ENCODE results near the gene CDH11.

Gene CDH11

DNA sequence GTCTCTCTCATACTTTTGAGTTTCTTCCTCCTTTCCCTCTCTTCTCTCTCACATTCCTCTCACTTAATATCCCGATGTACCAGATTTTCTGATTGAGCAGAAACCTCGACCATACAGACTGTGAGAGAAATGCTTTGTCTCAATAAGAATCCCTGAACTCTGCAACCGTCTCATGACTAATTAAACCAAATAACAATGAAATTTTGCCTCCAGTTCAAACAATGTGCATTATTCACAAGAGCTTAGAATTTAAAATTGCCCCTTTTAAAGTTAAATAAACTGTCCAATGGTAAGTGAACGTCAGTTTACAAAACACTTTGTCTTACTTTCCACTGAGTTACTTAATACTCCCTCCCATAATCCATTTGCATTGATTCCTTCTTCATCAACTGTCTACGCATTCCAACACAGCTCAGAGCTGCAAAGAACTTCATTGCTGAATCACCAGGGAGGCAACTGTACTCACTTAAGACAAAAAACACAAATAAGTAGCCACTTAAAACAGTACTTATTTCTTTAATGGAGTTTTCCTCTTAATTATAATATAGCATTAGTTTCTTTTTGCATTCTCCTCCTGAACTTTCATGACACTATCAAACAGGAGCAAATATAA lies 4.9 kb downstream of the CDH11 start:
- DNase-seq: peak; percentile 66

DNA sequence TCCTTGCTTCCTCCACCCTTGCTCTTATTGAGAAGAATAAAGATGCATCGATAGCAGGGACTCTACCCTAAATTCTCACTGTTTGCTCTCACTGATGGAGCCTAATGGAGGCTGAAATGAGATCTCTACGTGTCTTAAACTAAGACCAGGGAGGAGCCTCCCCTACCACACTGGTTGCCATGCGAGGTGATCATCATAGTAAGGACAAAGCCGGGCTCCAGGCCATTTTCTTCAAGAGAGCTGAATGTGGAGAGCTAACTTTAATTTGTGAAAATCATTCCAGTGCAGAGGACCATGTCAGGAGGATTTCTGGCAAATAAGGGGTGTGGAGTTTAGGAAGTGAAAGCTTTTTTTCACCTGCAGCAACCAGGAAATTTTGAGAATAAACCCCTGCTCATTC lies 5.6 kb downstream of the CDH11 start:
- no peak for DNase-seq

DNA sequence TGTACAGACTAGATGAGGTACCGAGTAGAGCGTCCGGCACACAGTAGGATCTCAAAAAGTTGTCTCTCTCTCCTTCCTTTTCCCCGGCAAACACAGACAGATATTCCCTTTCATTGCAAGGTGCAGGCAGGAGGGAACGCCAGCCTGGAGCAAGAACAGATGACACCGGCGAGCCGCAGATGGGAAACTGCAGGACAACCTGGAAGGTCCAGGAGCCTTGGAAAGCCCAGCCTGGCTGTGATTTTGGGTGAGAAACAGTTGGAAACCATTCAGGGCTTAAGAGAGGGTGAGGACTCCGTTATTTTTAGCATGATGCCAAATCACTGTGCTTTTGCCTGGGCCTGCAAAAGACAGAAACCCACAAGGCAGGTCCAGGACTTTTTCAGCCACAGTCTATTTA lies 7.3 kb downstream of the CDH11 start:
- DNase-seq: no peak

DNA sequence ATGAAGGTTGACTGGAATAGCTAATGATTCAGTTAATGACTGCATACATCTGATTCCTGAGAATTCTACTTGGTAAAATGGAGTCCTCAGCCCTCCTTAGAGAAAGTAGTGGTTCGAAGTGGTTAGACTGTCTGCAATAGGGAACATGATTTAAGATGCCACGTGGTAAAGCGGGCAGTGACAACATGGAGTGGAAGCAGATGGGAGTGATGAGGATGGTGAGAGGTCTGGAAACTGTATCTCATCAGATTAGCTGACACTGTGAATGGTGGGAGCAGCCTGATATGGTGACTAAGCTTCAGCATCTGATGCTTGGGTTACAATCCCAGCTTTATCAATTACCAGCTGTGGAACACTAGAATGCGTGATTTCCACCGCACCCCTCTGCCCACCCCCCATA lies 8.4 kb downstream of the CDH11 start:
- DNase-seq: no peak

DNA sequence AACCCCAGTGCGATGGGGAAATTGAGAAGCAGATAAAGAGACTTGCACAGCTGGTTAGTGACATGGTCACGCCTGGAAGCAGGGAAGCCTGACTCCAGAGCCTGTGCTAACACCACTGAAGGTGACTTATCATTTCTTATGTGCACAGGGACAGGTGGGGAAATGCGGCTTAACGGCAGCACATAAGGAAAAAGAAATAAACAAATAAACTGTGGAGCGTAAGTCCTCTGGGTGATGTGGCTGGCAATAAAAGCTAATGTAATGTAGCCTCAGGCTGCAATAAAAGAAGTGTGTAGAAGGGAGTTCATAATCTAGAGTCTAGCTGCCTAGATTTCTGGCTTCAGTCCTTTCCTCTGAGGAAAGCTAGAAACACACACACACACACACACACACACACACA lies 10.6 kb downstream of the CDH11 start:
- no peak for DNase-seq

DNA sequence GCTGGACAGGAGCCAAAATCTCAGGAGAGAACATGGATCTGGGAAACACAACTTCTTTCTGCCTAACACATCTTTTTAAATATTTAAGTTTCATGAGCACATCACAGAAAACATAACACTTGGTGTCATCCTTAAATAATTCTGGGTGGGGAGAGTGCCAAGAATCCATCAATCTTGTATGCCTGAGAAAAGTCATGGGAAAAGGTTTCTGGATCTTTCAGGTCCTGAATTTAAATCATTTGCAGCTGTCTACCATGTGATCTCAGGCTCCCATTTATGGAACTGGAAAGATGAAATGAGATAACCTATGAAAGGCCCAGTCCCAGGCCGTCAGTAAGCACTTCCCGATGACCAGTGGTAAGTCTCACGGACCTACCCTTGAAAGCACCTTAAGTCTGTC lies 15.1 kb downstream of the CDH11 start:
- peak; percentile 90 for DNase-seq

DNA sequence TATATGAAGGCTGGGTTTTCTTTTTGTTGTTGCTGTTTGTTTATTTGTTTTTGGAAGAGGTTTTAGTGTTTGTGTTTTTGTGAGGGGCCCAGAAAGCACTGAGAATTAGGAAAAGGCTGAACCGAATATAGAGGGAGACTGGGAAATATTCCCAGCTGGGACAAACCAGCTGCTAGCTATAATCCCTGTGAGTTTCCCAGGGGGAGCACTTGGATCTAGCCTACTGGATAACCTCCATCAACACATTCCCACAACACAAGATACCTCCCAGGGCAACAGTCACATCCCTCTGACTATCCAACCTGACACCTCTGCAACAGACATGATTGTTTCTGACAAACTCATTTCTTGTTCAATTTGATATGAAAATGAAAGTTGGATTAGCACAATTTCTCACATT lies 16.7 kb downstream of the CDH11 start:
- no peak for DNase-seq

DNA sequence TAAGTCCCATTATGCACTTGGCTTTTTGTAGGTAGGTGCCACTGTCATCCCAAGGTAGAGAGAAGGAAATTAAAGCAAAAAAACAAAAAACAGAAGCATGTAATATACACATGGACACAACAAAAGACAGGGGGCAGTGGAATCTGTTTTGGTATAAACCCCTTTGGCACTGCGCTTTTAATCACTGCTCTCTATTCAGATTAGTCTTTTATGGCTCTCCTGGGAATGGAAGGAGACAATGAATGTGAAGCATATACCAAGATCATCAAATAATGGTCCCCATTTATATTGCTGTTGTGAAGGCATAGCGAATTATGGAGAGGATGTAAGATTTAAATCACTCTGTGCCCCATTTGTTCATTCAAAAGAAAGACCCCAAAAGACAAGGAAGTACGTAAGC lies 17.4 kb downstream of the CDH11 start:
- DNase-seq: no peak

DNA sequence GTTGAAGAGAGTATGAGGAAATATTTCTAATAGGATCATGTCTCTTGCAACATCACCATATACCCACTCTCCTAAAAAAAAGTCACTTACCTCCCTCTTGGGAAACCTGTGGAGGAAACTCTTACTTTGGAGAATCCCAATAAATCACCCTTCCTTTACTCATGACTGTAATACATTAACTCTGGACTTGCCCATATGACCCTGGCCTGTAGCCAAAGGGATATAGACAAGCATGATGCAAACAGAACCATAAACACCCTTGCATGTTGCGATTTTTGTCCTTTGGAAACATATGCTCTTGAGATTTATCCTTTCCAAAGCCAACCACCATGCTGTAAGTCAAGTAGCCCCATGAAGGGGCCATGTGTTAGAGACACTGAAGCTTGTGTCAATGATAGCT lies 19.5 kb downstream of the CDH11 start:
- no peak for DNase-seq

DNA sequence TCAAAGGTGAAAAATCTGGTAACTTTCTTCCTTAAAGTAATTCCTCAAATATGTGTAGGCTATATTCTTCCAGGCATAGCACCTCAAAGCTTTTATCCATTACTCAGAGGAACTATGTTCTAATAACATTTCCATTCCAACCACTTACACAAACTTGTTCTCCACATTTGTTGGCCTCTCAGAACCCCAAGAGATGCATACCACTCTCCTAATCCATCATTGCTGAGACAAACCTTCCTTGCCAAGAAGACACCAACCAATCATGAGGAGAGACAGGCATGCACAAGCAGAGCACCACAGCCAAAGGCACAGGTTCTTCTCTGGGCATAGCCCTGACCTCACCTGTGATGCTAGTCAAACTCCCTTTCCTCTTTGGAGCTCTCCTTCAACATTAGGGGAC lies 20.9 kb downstream of the CDH11 start:
- DNase-seq: no peak

DNA sequence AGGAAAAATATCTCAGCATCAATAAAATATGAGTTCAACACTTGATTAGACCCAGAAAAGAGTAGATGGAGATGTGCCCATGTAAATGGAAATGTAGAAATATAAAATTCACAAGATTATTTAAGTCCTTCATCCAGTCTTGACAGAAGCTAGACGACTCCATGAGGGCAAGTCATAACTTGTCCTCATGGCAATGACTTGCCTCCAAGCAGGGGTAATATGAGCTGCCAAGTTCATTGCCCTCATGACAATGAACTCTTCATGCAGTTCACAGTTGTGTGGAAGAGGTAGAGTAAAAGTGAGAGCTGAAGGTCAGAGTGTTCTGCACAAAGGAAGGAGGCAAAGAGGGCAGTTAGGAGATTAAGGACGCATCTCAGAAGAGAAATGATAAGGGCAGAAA lies 22.3 kb downstream of the CDH11 start:
- no peak for DNase-seq

DNA sequence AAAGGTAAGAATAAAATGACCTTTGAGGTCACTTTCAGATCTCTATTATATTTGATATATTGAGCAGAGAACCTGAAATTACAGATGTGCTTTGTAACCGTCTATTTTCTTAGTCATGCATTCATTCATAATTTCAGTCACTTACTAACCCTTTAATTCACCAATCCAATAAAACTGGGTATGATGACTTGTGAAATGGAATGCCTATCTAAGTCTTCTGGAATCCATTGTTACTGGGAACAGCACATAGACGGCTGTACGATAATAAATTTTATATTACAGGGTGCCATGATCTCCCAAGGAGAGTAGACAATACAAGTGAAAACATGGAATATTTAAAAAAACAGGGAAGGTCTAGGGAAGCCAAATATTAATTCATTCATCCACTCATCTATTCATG lies 22.9 kb downstream of the CDH11 start:
- peak; percentile 58 for DNase-seq

DNA sequence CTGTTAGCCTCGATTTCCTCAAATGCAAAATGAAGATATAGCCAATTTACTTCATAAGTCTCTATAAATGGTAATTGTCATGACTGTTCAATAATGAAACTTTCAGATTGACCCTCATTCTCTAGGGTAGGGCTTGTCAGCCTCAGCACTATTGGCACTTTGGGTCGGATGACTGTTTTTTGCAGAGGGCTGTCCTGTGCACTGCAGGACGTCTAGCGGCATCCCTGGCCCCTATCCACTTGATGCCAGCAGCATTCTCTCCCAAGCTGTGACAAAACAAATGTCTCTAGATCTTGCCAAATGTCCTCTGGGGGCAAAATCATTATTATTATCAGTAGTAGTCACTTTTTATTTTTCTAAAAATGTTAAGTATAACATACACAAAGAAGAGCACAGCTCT lies 24.6 kb downstream of the CDH11 start:
- no peak for DNase-seq

DNA sequence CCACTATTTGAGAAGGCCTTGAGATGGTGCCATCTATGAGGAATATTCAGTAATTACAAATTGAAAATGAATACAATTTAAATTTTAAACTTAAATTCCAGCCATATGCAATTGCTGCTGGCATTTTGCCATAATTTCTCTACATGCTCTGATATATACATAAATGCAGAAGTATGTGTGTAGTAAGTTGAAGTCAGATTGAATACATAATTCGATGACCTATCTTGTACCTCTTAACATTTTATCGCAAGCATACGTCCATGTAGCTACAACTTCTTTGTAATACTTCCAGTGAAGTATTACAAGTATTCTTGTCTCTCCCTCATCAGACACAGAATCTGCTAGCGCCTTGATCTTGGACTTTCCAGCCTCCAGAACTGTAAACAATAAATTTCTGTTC lies 26.0 kb downstream of the CDH11 start:
- no peak for DNase-seq

DNA sequence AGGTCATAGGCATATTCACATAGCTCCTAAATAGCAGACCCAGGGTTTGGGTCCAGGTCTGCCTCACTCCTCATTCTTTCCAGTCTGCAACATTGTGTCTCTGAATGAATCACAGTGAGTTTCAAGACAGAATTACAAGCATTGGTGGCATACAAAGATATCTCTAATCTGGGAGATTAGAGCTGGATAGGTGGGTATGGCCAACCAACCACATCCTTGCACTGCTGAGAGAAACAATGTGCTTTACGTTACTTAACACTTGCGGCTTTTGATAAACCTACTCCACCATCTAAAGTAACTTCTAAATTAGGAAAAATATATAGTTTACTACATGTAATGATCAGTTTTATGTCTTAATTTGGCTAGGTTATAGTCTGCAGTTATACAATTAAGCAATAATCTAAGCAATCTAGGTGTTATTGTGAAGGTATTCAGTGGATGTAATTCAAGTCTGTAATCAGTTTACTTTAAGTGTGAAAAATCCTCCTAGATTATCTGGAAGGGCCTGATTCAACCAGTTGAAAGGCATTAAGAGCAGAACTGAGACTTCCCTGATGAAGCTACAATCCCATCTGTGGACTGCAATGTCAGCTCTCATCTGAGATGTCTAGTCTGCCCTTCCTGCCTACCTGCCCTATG lies 26.7 kb downstream of the CDH11 start:
- DNase-seq: no peak

DNA sequence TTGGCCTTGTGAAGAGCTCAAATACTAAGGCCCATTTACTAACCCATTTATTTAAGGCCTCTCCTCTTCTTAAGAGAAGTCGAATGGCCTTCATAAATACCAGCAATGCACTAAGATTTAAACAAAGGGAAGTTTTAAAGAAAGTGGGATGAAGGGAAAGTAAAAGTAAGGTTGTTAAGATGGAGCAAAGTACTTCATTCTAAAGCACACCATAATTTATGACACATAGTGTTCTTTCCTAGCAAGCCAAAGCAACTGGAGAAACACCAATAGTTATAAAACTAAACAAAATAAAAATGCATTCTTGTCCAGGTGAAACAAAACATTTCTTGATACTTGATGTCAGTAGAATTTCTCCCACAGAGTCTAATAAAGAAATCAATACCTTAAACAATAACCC lies 27.9 kb downstream of the CDH11 start:
- no peak for DNase-seq

DNA sequence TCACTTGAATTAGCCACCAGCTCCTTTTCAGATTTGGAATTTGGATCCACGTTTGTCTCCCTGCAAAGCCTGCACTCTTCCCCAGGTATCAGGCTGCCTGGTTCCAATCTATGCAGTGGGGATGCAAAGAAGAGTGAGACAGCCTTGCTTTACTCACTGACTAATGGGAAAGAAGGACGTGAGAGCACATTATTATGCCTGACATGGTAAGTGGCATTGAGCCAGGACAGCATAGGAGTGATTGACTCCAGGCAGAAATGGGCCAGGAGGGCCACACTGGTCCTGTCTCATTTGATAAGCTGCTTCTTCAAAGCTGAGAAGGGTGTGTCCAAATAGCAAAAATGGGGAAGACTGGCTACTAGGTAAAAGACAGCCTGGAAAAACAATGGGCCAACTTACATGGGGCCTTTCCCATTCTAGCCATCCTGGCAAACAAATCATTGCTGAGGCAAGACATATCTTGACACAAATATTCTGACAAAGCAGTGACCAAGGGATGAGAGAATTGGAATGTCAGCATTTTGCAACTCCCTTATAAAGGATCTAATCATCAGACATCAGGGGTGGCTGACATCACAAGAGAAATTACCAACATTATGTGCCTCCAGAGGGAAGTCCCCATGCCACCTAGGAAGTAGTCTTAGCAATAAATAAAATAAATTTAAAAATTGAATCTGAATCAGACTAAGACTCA lies 38.6 kb downstream of the CDH11 start:
- DNase-seq: peak; percentile 25

DNA sequence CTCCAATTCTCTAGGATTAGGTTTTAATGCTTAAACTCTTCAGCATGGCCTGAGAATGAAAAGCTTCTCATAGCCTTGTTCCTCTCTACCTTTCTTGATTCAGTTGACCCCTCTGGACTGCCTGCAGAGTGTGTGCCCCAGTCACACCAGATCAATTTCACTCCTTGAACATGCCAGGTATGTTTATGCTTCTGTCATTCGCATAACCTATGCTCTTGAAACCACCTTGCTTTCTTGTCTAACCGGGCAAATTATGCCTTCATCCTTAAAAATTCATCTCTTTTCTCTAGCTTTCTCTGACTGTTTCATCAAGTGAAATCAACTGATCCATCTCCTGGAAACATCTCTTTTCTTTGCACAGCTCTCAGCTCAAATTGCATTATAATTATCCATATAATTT lies 42.3 kb downstream of the CDH11 start:
- no peak for DNase-seq

DNA sequence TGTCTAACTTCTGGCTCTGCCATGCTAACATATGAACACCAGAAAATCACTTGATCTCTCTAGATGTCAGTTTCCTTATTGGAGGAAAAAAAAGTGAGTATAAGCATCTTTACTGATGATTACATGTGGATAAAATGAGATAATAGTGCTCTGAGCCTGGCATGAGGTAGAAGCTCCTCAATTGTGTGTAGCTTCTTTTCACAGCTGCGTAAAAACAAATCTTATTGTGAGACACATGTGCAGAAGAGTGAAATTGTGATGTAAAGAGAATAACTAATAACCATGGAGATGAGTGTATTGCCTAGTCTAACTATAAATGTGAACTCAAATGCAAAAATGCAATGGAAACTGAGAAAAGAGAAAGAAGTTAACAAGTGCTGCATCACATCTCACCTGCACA lies 44.7 kb downstream of the CDH11 start:
- no peak for DNase-seq

DNA sequence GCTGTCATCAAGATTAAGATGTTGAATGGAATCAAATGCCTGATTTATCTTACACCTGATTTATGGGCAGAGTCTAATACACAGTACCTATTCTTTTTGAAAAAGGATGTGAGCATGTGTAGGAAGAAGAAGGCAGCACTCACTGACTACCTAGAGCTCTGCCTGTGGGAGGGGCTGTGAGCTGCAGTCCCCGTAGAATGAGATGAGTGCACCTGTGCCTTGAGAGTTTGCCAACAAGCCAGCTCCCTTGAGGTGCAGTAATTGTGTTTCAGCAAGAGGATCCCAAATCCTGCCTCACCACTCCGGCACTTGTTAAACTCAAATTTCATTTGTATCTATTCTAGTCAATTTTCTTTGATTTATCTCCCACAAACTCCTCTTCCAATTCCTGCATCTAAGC lies 46.0 kb downstream of the CDH11 start:
- no peak for DNase-seq

DNA sequence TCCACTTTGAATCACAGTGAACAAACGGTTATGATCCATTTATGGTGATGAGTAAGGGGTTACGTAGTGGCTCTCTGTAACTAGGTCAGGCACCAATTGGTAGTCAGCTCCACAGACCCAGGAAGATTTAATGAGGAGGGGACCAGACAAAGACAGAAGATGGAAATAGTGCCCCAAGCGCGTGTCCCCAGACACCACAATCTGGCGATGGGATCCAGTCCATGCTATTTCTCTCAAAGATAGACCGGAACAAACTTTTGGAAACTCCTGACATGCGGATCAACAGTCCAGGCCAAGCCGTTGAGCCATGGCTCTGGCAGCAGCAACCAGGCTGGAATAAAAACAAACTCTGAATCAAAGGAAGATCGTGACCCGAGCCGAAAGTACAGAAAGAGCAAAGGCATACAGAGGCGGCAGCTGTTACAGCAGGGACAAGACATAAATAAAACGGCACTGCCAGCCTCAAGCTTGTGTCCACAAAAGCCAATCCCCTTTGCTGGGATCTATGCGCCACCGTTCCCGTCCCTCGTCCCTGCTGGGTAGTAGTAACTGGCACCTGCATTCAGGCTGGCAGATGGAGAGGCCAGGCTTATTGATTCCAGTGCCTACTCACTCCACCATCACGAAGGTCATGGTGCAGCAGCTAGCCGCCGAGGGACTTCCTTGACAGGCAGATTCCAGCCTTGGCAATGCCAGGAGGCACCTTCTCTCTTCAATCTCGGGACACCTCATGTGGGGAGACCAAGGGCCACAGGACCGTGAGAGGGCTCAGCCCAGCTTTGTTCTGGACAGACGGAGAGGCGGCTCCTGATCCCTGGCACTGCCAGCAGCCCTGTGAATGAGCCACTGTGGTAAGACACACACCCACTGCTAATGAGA lies 50.2 kb downstream of the CDH11 start:
- DNase-seq: no peak

DNA sequence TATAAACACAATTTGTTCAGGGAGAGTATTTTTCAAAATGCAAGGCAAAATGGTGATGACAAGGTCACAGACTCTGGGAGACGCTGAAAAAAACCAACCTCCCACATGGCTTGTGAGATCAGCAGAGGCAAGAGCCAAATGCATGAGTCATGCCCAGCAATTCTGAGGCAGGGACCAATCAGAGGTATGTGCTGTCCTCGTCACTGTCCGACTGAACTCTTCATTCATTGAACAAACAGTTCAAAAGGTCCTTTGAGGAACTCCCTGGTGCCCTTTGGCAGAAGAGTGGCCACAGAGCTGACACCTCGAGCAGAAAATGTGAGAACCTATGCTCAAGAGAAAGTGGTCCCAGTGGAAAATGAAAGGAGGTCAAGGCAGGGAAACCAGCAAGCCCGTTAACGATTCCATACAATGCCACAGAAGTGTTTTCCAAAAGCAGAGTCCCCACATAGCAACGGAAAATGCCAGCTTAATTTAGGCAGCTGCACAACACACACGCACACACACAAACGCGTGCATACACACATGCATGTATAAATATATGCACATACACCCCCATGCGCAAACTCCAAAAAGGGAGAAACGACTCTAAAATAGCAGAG lies 50.9 kb downstream of the CDH11 start:
- peak; percentile 99 for DNase-seq

DNA sequence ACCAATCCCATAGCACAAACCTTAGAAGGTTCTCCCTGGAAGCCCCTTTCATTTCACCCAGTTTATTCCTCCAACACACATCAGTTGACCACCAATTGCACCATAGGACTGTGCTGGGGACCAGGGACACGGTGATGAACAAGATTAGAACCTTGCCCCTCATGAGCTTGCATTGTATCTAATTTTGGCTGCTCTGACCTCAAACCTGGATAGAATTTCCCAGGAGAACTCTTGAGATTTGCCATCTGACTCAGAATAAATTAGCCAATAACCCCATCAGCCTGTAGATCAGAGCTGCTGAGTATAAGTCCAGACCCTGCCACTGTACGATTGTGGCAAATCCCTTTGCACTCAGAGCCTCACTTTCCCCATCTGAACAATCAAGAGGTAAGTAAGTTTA lies 52.1 kb downstream of the CDH11 start:
- DNase-seq: peak; percentile 44

All from fibroblast of skin of back (primary cell).